Kidney (tissue), 14 donors: ENCODE results near the gene TTLL7. TPM values are rescaled to one million over a fixed set of nuclear protein-coding genes. Genes with fewer than 3 reads are reported as not detected.

Experiments used
- DNase-seq, 5 donors: peaks; one replicate each; pipeline ENCODE4 v3.0.0-alpha.2; 2013 to 2020
- FAIRE-seq: peaks from 2 replicates; lab custom pipeline; 2012; peaks lifted over from hg19 to GRCh38; lab: Jason Lieb, UNC
- H3K27ac ChIP-seq, 2 donors: one replicate each; pipeline ENCODE4 v1.7.0; 2013; ENCODE audit warnings: low read depth in 2 of 2, low read length in 2 of 2, inconsistent platforms in 1 of 2
- H3K27me3 ChIP-seq: one replicate; pipeline ENCODE4 v1.7.1; 2013; ENCODE audit warnings: low read length, inconsistent platforms; ENCODE audit not compliant: control insufficient read depth, insufficient read depth
- H3K36me3 ChIP-seq, 3 donors: one replicate each; pipeline versions ENCODE4 v1.7.0 to v1.7.1; 2013; ENCODE audit warnings: low read length in 3 of 3, control low read depth in 1 of 3, inconsistent platforms in 1 of 3; ENCODE audit not compliant: insufficient read depth in 3 of 3, control insufficient read depth in 2 of 3
- H3K4me1 ChIP-seq, 3 donors: one replicate each; pipeline versions ENCODE4 v1.7.0 to v1.7.1; 2013; ENCODE audit warnings: low read length in 3 of 3, inconsistent platforms in 1 of 3, low read depth in 1 of 3; ENCODE audit not compliant: control insufficient read depth in 2 of 3, insufficient read depth in 2 of 3
- H3K4me3 ChIP-seq, 3 donors: one replicate each; pipeline versions ENCODE4 v1.7.0 to v1.8.1; 2013; ENCODE audit warnings: low read length in 3 of 3, control low read depth in 1 of 3, inconsistent platforms in 1 of 3
- H3K9ac ChIP-seq, 3 donors: one replicate each; pipeline versions ENCODE4 v1.7.0 to v1.7.1; 2013; ENCODE audit warnings: low read length in 3 of 3, control low read depth in 1 of 3, inconsistent platforms in 1 of 3
- H3K9me3 ChIP-seq, 3 donors: one replicate each; pipeline versions ENCODE4 v1.7.0 to v1.7.1; 2013; ENCODE audit warnings: low read length in 3 of 3, control low read depth in 1 of 3, inconsistent platforms in 1 of 3; ENCODE audit not compliant: control insufficient read depth in 2 of 3, insufficient read depth in 1 of 3
- intact Hi-C: fragments of 100-400 bp; cut with DNase I; formaldehyde crosslinking; loops from one replicate; pipeline ENCODE4 v1.11.1; 2022
- polyA plus RNA-seq: library from polyadenylated mRNA; stranded (reverse); fragments of 350-450 nt; fragmentation: Illumina TruSeq; extraction: RNeasy Lipid Tissue Mini Kit (QIAGEN cat#74804); gene quantifications from one replicate; pipeline ENCODE4 v1.2.3, GENCODE V29; 2014; ENCODE audit warnings: low read depth, low replicate concordance; ENCODE audit not compliant: insufficient read depth
- total RNA-seq: library from RNA; stranded (reverse); fragmentation: NEBNext Ultra II Directional; extraction: Animal tissue kit (Norgen Biotek cat#: 25700); gene quantifications from one replicate; pipeline ENCODE4 v1.2.1, GENCODE V29; 2021
- TF ChIP-seq, protein P1 (sequence below): IDR thresholded peaks from 3 replicates; pipeline ENCODE4 v1.5.1; 2012; ENCODE audit warnings: mild to moderate bottlenecking, moderate library complexity, borderline replicate concordance; ENCODE audit not compliant: insufficient read depth; ENCODE audit errors: extremely low read depth
- donor health status: control.
- donor health status: control.
- donor health status: control.
- donor health status: control.
- donor health status: control.
- donor health status: DM: yes; HTN: yes; CAD: no.
- donor health status: Normal renal cell carcinoma (clear cell type).

The TTLL7 gene
- total and polyA plus RNA-seq, 2 donors from 2014 or later, result 2.3 to 7.0 TPM

DNA sequence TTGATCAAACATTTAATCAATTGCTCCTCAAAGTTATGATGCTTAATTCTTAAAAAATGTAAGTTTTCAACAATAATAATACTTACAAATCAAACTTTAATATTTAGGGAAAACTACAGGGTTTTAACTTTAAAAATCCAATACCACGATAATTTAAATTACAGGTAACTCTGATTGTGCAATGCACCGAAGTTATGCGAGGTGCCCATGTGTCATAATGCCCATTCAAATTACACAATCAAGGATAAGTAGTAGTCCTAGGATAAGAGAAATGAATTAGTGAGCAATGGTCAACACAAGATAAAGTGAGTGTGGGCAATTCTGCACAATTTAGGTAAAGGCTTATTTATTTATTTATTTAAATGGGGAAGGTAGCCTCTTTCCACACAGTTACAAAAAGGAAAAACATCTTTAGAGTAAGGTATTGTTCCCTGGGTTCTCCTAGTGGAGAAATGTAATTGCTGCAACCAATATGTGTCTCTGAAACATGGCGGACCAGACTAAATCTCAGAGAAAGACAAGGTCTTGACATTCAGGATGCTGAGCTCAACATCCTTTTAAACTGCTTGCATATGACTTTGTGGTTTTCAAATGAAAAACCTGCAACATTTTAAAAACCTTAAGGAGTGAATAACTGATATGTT is 164.2 kb downstream of the TTLL7 start:
- FAIRE-seq, result no peak
- DNase-seq, result no peak
- H3K27me3 ChIP-seq, result no peaks in the 10 kb centered on the region
- no peaks in the 10 kb centered on the region for H3K9me3 ChIP-seq
- TF ChIP-seq, protein P1, sequence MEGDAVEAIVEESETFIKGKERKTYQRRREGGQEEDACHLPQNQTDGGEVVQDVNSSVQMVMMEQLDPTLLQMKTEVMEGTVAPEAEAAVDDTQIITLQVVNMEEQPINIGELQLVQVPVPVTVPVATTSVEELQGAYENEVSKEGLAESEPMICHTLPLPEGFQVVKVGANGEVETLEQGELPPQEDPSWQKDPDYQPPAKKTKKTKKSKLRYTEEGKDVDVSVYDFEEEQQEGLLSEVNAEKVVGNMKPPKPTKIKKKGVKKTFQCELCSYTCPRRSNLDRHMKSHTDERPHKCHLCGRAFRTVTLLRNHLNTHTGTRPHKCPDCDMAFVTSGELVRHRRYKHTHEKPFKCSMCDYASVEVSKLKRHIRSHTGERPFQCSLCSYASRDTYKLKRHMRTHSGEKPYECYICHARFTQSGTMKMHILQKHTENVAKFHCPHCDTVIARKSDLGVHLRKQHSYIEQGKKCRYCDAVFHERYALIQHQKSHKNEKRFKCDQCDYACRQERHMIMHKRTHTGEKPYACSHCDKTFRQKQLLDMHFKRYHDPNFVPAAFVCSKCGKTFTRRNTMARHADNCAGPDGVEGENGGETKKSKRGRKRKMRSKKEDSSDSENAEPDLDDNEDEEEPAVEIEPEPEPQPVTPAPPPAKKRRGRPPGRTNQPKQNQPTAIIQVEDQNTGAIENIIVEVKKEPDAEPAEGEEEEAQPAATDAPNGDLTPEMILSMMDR, result no peak
- no peak overlapping the region for H3K9ac ChIP-seq
- intact Hi-C loops, result no loop called here
- H3K27ac ChIP-seq, result no peak overlapping the region
- no peaks in the 10 kb centered on the region for H3K4me1 ChIP-seq
- no peaks in the 10 kb centered on the region for H3K36me3 ChIP-seq
- H3K4me3 ChIP-seq, result no peak overlapping the region

DNA sequence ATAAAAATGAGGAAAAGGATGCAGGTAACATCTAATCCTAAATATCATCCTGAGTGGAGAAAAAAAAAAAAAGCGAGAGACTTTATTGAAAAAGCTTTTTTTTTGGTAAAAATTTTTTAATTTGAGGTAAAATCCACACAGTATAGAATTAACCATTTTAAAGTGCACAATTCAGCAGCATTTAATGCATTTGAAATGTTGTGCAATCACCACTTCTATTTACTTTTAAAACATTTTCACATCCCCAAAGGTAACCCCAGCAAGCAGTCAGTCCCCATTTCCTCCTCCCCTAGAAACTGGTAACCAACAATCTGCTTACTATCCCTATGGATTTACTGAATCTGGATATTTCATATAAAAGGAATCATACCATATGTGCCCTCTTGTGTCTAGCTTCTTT is 166.7 kb downstream of the TTLL7 start:
- no peak overlapping the region for H3K4me3 ChIP-seq
- H3K36me3 ChIP-seq, result no peaks in the 10 kb centered on the region
- TF ChIP-seq, protein P1, result no peak
- H3K9ac ChIP-seq, result no peak overlapping the region
- H3K27me3 ChIP-seq, result no peaks in the 10 kb centered on the region
- DNase-seq, result no peak
- no peaks in the 10 kb centered on the region for H3K9me3 ChIP-seq
- no peak overlapping the region for H3K27ac ChIP-seq
- no peak for FAIRE-seq
- no peaks in the 10 kb centered on the region for H3K4me1 ChIP-seq
- intact Hi-C loops, result no loop called here

DNA sequence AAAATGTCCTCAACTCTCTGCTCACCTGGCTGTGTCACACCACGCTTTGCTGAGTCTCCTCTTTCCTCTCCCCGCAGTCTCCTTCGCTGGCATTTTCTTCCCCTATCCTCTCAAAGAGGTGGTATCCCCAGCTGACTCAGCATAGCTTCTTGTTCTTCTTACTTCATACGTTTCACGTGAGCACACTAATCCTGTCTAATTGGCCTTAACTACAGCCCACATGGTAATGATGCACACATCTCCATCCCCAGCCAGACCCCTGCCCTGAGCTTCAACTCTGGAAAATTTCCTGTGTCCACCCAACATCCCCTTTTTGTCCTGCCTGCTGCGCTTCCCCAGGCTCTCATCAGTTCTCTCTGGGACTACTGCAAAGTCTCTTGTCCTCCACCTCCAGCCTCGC is 169.8 kb downstream of the TTLL7 start:
- H3K27ac ChIP-seq, result no peak overlapping the region
- no peaks in the 10 kb centered on the region for H3K9me3 ChIP-seq
- no peak overlapping the region for H3K9ac ChIP-seq
- H3K4me3 ChIP-seq, result no peak overlapping the region
- DNase-seq, result no peak
- no peaks in the 10 kb centered on the region for H3K36me3 ChIP-seq
- FAIRE-seq, result no peak
- H3K4me1 ChIP-seq, result no peaks in the 10 kb centered on the region
- TF ChIP-seq, protein P1, result no peak
- H3K27me3 ChIP-seq, result no peaks in the 10 kb centered on the region
- intact Hi-C loops, result no loop called here

DNA sequence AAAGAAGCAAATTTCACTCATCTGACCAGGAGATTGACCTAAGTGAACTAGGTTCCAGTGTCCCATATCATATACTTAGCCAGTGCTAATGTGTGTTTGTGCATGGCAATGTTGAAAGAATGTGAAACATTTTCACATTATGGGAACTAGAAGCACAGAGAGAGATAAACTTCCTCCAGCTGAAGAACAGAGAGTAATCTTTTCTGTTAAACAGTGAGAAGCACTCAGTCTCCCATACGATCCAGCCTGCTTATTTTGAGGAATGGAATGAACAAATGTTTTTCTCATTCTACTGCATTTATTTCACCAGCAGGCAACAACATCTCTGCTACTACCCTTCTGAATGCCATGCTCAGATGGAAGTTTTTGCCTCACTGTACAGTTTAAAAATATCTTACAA is 170.5 kb downstream of the TTLL7 start:
- FAIRE-seq (no peak), DNase-seq (no peak)
- TF ChIP-seq, protein P1, result no peak
- H3K4me1 ChIP-seq, result no peaks in the 10 kb centered on the region
- no peaks in the 10 kb centered on the region for H3K27me3 ChIP-seq
- intact Hi-C loops, result no loop called here
- H3K9ac ChIP-seq, result no peak overlapping the region
- no peaks in the 10 kb centered on the region for H3K9me3 ChIP-seq
- H3K4me3 ChIP-seq, result no peak overlapping the region
- H3K36me3 ChIP-seq, result no peaks in the 10 kb centered on the region
- H3K27ac ChIP-seq, result no peak overlapping the region
